Dedifferentiated amniotic fluid mesenchymal stem cell (primary cell): Measurements from ENCODE around the gene LCTL.
A peak's percentile ranks its signal among the peaks of the same experiment; 100 is the strongest.

Experiments used
- DNase-seq: peaks from one replicate; pipeline ENCODE4 v3.0.0-alpha.2; 2016; ENCODE audit errors: extremely low spot score

LCTL gene

GRCh38 chr15:66565741-66566144 is at the start of gene LCTL:
LCTL (minus strand) TSS chr15:66565998; CDS start chr15:66565365, 633 bp downstream.
- no peak for DNase-seq

- DNase-seq, result no peak
Observed at GRCh38 chr15:66614951-66615760, 49.4 kb upstream of the LCTL start.

GRCh38 chr15:66614456-66614855 is 48.7 kb upstream of the LCTL start:
- DNase-seq, result no peak

GRCh38 chr15:66613743-66614142 is 47.9 kb upstream of the LCTL start:
- no peak for DNase-seq

- no peak for DNase-seq
Observed at GRCh38 chr15:66611257-66612053, 45.7 kb upstream of the LCTL start.

- DNase-seq, result no peak
Observed at GRCh38 chr15:66609876-66610275, 44.1 kb upstream of the LCTL start.

- no peak for DNase-seq
Observed at GRCh38 chr15:66608881-66609280, 43.1 kb upstream of the LCTL start.

GRCh38 chr15:66608159-66608558 is 42.4 kb upstream of the LCTL start:
- DNase-seq, result no peak

GRCh38 chr15:66603301-66604179 is 37.7 kb upstream of the LCTL start:
- DNase-seq, result peak; percentile 36

GRCh38 chr15:66601521-66601920 is 35.7 kb upstream of the LCTL start:
- no peak for DNase-seq

GRCh38 chr15:66600240-66600627 is 34.4 kb upstream of the LCTL start:
- no peak for DNase-seq

- DNase-seq, result no peak
Observed at GRCh38 chr15:66599536-66600239, 33.9 kb upstream of the LCTL start.

GRCh38 chr15:66598095-66598815 is 32.5 kb upstream of the LCTL start:
- no peak for DNase-seq

- peak; percentile 18 for DNase-seq
Observed at GRCh38 chr15:66595931-66596545, 30.2 kb upstream of the LCTL start.

GRCh38 chr15:66595332-66595731 is 29.5 kb upstream of the LCTL start:
- no peak for DNase-seq

- no peak for DNase-seq
Observed at GRCh38 chr15:66594836-66595235, 29.0 kb upstream of the LCTL start.

GRCh38 chr15:66594344-66594743 is 28.5 kb upstream of the LCTL start:
- DNase-seq, result no peak

GRCh38 chr15:66593219-66593780 is 27.5 kb upstream of the LCTL start:
- DNase-seq, result no peak

GRCh38 chr15:66592505-66593218 is 26.9 kb upstream of the LCTL start:
- DNase-seq, result no peak
